H1 (cell line): ENCODE measurements around the gene EXD2. TPM values are rescaled to one million over a fixed set of nuclear protein-coding genes. Genes with fewer than 3 reads are reported as not detected.
A peak's percentile ranks its signal among the peaks of the same experiment; 100 is the strongest.

Experiments used
- CTCF ChIA-PET: fragments of 300-600 bp; sonication (Branson Sonifier 250); formaldehyde crosslinking; loops from one replicate; lab custom pipeline; 2021; ENCODE audit not compliant: partially characterized antibody; lab: Charles Lee
- POLR2A ChIA-PET: fragments of 300-600 bp; sonication (Branson Sonifier 250); formaldehyde crosslinking; loops from one replicate; lab custom pipeline; 2021; ENCODE audit warnings: inconsistent platforms; ENCODE audit not compliant: partially characterized antibody; lab: Charles Lee
- DNase-seq, 2 experiments: peaks; one replicate each; pipeline versions ENCODE4 v3.0.0 to v3.0.0-alpha.2; 2010 to 2022; ENCODE audit warnings: low spot score in 2 of 2, low read depth in 1 of 2, mixed read lengths in 1 of 2
- FAIRE-seq: peaks from 2 replicates; lab custom pipeline; 2011; peaks lifted over from hg19 to GRCh38; lab: Jason Lieb, UNC
- H2AFZ ChIP-seq: 2 replicates; pipeline ENCODE4 v1.8.1; 2012; ENCODE audit warnings: low read length, inconsistent platforms
- H2AK5ac ChIP-seq: 2 replicates; pipeline ENCODE4 v1.6.1; 2013; ENCODE audit warnings: low read depth, low read length
- H2BK120ac ChIP-seq: replicated peaks from 2 replicates; pipeline ENCODE3; 2013; ENCODE audit warnings: low read depth, low read length, inconsistent platforms
- H2BK12ac ChIP-seq: 2 replicates; pipeline ENCODE4 v1.6.1; 2013; ENCODE audit warnings: low read depth, low read length
- H2BK15ac ChIP-seq: 2 replicates; pipeline ENCODE4 v1.6.1; 2013; ENCODE audit warnings: low read length
- H2BK20ac ChIP-seq: 2 replicates; pipeline ENCODE4 v1.6.1; 2013; ENCODE audit warnings: low read length
- H2BK5ac ChIP-seq: 2 replicates; pipeline ENCODE4 v1.6.1; 2013; ENCODE audit warnings: low read depth, low read length
- H3K14ac ChIP-seq: 2 replicates; pipeline ENCODE4 v1.6.1; 2013; ENCODE audit warnings: inconsistent platforms; ENCODE audit not compliant: insufficient read length
- H3K18ac ChIP-seq: 2 replicates; pipeline ENCODE4 v1.6.1; 2013; ENCODE audit warnings: low read length; ENCODE audit errors: extremely low read depth
- H3K23ac ChIP-seq: 2 replicates; pipeline ENCODE4 v1.6.1; 2013; ENCODE audit warnings: inconsistent platforms; ENCODE audit not compliant: insufficient read length
- H3K23me2 ChIP-seq: 2 replicates; pipeline ENCODE4 v1.6.1; 2013; ENCODE audit warnings: low read depth, low read length
- H3K27ac ChIP-seq: 2 replicates; pipeline ENCODE4 v1.6.1; 2011; ENCODE audit warnings: low read depth, low read length, inconsistent platforms
- H3K27me3 ChIP-seq, 4 experiments: replicated peaks in 1 of 4; 1 replicate in 1 of 4; 2 replicates in 3 of 4; pipeline versions ENCODE4 v1.6.1 to v1.8.1; 2011 to 2013; ENCODE audit warnings: low read length in 3 of 4, mild to moderate bottlenecking in 3 of 4, inconsistent platforms in 2 of 4, mixed read lengths in 2 of 4, moderate library complexity in 1 of 4; ENCODE audit not compliant: control insufficient read depth in 3 of 4, insufficient read depth in 3 of 4; ENCODE audit errors: extremely low read depth in 1 of 4
- H3K36me3 ChIP-seq, 4 experiments: 2 replicates each; pipeline versions ENCODE4 v1.6.1 to v1.8.1; 2011 to 2013; ENCODE audit warnings: mild to moderate bottlenecking in 4 of 4, low read length in 3 of 4, moderate library complexity in 2 of 4, control low read depth in 1 of 4, inconsistent platforms in 1 of 4; ENCODE audit not compliant: insufficient read depth in 4 of 4, control insufficient read depth in 2 of 4
- H3K4ac ChIP-seq: replicated peaks from 2 replicates; pipeline ENCODE3; 2013; ENCODE audit warnings: low read length, low read depth, mixed read lengths, inconsistent platforms; ENCODE audit not compliant: insufficient read length
- H3K4me1 ChIP-seq, 4 experiments: replicated peaks in 1 of 4; 1 replicate in 1 of 4; 2 replicates in 3 of 4; pipeline versions ENCODE4 v1.6.1 to v1.8.1; 2011 to 2013; ENCODE audit warnings: low read length in 3 of 4, inconsistent platforms in 2 of 4, mixed read lengths in 1 of 4; ENCODE audit not compliant: insufficient read depth in 4 of 4, control insufficient read depth in 3 of 4
- H3K4me2 ChIP-seq, 2 experiments: 2 replicates each; pipeline versions ENCODE4 v1.6.1 to v1.8.1; 2011 to 2013; ENCODE audit warnings: low read depth in 2 of 2, low read length in 2 of 2, control low read depth in 1 of 2, inconsistent platforms in 1 of 2, mild to moderate bottlenecking in 1 of 2; ENCODE audit not compliant: insufficient read depth in 1 of 2
- H3K4me3 ChIP-seq, 4 experiments: fragments of 200-600, 300-600 bp in 1 of 4; sonication (generic), shearing (Covaris generic), sonication (Bioruptor Twin) in 1 of 4; 2 replicates each; pipeline versions ENCODE4 v1.5.1 to v1.8.1; 2011 to 2016; ENCODE audit warnings: low read length in 4 of 4, low read depth in 3 of 4, control low read depth in 2 of 4, inconsistent platforms in 2 of 4, mild to moderate bottlenecking in 2 of 4, mixed read lengths in 1 of 4, moderate library complexity in 1 of 4; ENCODE audit not compliant: insufficient read depth in 2 of 4; ENCODE audit errors: extremely low read depth in 1 of 4
- H3K56ac ChIP-seq: replicated peaks from 2 replicates; pipeline ENCODE3; 2013; ENCODE audit warnings: low read depth, mild to moderate bottlenecking, mixed read lengths, low read length, inconsistent platforms; ENCODE audit not compliant: insufficient read length
- H3K79me1 ChIP-seq: 2 replicates; pipeline ENCODE4 v1.6.1; 2013; ENCODE audit warnings: low read depth, low read length, control low read depth
- H3K79me2 ChIP-seq, 2 experiments: 2 replicates each; pipeline versions ENCODE4 v1.6.1 to v1.8.1; 2012 to 2013; ENCODE audit warnings: low read length in 2 of 2, mild to moderate bottlenecking in 2 of 2, inconsistent platforms in 1 of 2; ENCODE audit not compliant: insufficient read depth in 2 of 2, control insufficient read depth in 1 of 2
- H3K9ac ChIP-seq, 4 experiments: replicated peaks in 1 of 4; 1 replicate in 1 of 4; 2 replicates in 3 of 4; pipeline versions ENCODE4 v1.6.1 to v1.8.1; 2011 to 2013; ENCODE audit warnings: low read depth in 3 of 4, low read length in 3 of 4, control low read depth in 2 of 4, mild to moderate bottlenecking in 2 of 4, moderate library complexity in 2 of 4, inconsistent platforms in 1 of 4; ENCODE audit errors: extremely low read depth in 1 of 4
- H3K9me3 ChIP-seq, 2 experiments: 2 replicates each; pipeline versions ENCODE4 v1.6.1 to v1.8.1; 2012 to 2013; ENCODE audit warnings: mild to moderate bottlenecking in 2 of 2, moderate library complexity in 2 of 2, control low read depth in 1 of 2, inconsistent platforms in 1 of 2, low read depth in 1 of 2, low read length in 1 of 2, mixed read lengths in 1 of 2; ENCODE audit not compliant: insufficient read depth in 2 of 2
- H4K20me1 ChIP-seq, 2 experiments: replicated peaks in 1 of 2; 2 replicates each; pipeline versions ENCODE3 to v1.8.1; 2011 to 2013; ENCODE audit warnings: inconsistent platforms in 2 of 2, low read length in 2 of 2, mild to moderate bottlenecking in 1 of 2; ENCODE audit not compliant: insufficient read depth in 2 of 2, control insufficient read depth in 1 of 2
- H4K5ac ChIP-seq: 2 replicates; pipeline ENCODE4 v1.6.1; 2013; ENCODE audit warnings: low read length, low read depth, mixed read lengths, inconsistent platforms; ENCODE audit not compliant: insufficient read length
- H4K8ac ChIP-seq: 2 replicates; pipeline ENCODE4 v1.8.0; 2013; ENCODE audit warnings: mild to moderate bottlenecking, moderate library complexity, low read length, inconsistent platforms; ENCODE audit not compliant: insufficient read depth; ENCODE audit errors: extremely low read depth
- H4K91ac ChIP-seq: replicated peaks from 2 replicates; pipeline ENCODE3; 2013; ENCODE audit warnings: low read length, mixed read lengths, inconsistent platforms; ENCODE audit not compliant: insufficient read length
- CHD1 ChIP-seq: IDR thresholded peaks from 2 replicates; pipeline ENCODE4 v1.6.1; 2012; ENCODE audit warnings: low read depth, low read length, improper control_type of control experiment
- CHD2 ChIP-seq: IDR thresholded peaks from 2 replicates; pipeline ENCODE4 v1.6.1; 2012; ENCODE audit warnings: low read length, improper control_type of control experiment
- CREB1 ChIP-seq: IDR thresholded peaks from 2 replicates; pipeline ENCODE4 v1.6.1; 2012; ENCODE audit warnings: inconsistent platforms
- GTF2F1 ChIP-seq: IDR thresholded peaks from 2 replicates; pipeline ENCODE4 v1.6.1; 2012; ENCODE audit warnings: low read depth, low read length, improper control_type of control experiment, borderline replicate concordance
- POLR2A ChIP-seq, 2 experiments: IDR thresholded peaks; 1 replicate in 1 of 2; 2 replicates in 1 of 2; pipeline ENCODE4 v1.6.1; 2011; ENCODE audit warnings: low read depth in 2 of 2, low read length in 2 of 2, mild to moderate bottlenecking in 2 of 2; ENCODE audit errors: control extremely low read depth in 1 of 2
- SIN3A ChIP-seq, 2 experiments: IDR thresholded peaks in 1 of 2; conservative IDR thresholded peaks in 1 of 2; 2 replicates each; pipeline ENCODE4 v1.6.1; 2011 to 2012; ENCODE audit warnings: low read length in 2 of 2, improper control_type of control experiment in 1 of 2, low read depth in 1 of 2, mild to moderate bottlenecking in 1 of 2
- SIX5 ChIP-seq: IDR thresholded peaks from 2 replicates; pipeline ENCODE4 v1.6.1; 2011; ENCODE audit warnings: mild to moderate bottlenecking, low read depth, low read length
- SP1 ChIP-seq: IDR thresholded peaks from 2 replicates; pipeline ENCODE4 v1.6.1; 2011; ENCODE audit warnings: low read depth, low read length
- WGBS, 2 experiments: shearing (Covaris generic) in 1 of 2; methylation state at CpG; one replicate each; pipeline versions ENCODE4 v1.1.6 to v1.1.7; 2013 to 2015; ENCODE audit warnings: low lambda C conversion rate in 2 of 2, mixed read lengths in 2 of 2, inconsistent platforms in 1 of 2, low coverage in 1 of 2, missing lambda C conversion rate in 1 of 2; ENCODE audit not compliant: insufficient replicate concordance in 2 of 2, insufficient coverage in 1 of 2, insufficient read length in 1 of 2; ENCODE audit errors: extremely low coverage in 1 of 2, missing lambda C conversion rate in 1 of 2; 5-methylcytosine and 5-hydroxymethylcytosine counted together
- long read RNA-seq, 2 experiments: library from RNA in 1 of 2; library from capped mRNA in 1 of 2; stranded (forward); transcript quantifications; one replicate each; pipeline ENCODE4 v2.0.0, GENCODE V29; 2021; ENCODE audit warnings: inconsistent platforms in 1 of 2
- polyA minus RNA-seq, 3 experiments: library from RNA; depleted of rRNA, polyadenylated mRNA; stranded (reverse); fragments of >200 nt; gene quantifications; 1 replicate in 2 of 3; 2 replicates in 1 of 3; pipeline ENCODE4 v1.2.3, GENCODE V29; 2011
- polyA plus RNA-seq, 7 experiments: library from polyadenylated mRNA; depleted of rRNA in 3 of 7; stranded (reverse) in 5 of 7; unstranded in 2 of 7; fragments of >200 nt in 5 of 7; fragments of 200-250 nt in 2 of 7; gene quantifications; 1 replicate in 5 of 7; 2 replicates in 1 of 7; 4 replicates in 1 of 7; pipeline versions ENCODE4 v1.2.1 to v1.2.3, GENCODE V29; 2011 to 2013; ENCODE audit warnings: missing spikeins in 2 of 7, mixed read lengths in 2 of 7
- total RNA-seq: library from RNA; stranded (reverse); fragmentation: NEBNext Ultra II Directional; extraction: Animal tissue kit (Norgen Biotek cat#: 25700); gene quantifications from 2 replicates; pipeline ENCODE4 v1.2.1, GENCODE V29; 2021
- TF ChIP-seq, protein P1 (sequence below): IDR thresholded peaks from 2 replicates; pipeline ENCODE4 v1.6.1; 2012; ENCODE audit warnings: inconsistent platforms

EXD2 gene
- total RNA-seq (20.3 and 25.9 TPM in 2 replicates), polyA plus RNA-seq (2011; rRNA removed) (8.7 and 11.9 TPM in 2 replicates), polyA minus RNA-seq (2011; rRNA and poly(A)+ RNA removed) (18.6 and 23.0 TPM in 2 replicates)
- 13.1 TPM for polyA plus RNA-seq (2011; cell fraction: cytosol; rRNA removed)
- 16.6 TPM for polyA plus RNA-seq (2011; cell fraction: nucleus; rRNA removed)
- 14.7 to 18.6 TPM (median 18.0 TPM) in 4 replicates for polyA plus RNA-seq (2012, experiment 1 of 2)
- 7.9 TPM for polyA plus RNA-seq (2012, experiment 2 of 2)
- polyA plus RNA-seq (2013, experiment 1 of 2), result 21.6 TPM
- 22.3 TPM for polyA plus RNA-seq (2013, experiment 2 of 2)
- polyA minus RNA-seq (2011; cell fraction: cytosol; rRNA and poly(A)+ RNA removed), result 12.8 TPM
- polyA minus RNA-seq (2011; cell fraction: nucleus; rRNA and poly(A)+ RNA removed), result 16.2 TPM
- long read RNA-seq, experiment 1, partial matches to known transcripts, result 23 of 30 reads
- long read RNA-seq, experiment 1, other reads (novel, unspliced or antisense), result 5 of 30 reads
- long read RNA-seq, experiment 2, full-length matches to known transcripts, result 2 of 15 reads
- long read RNA-seq, experiment 2, partial matches to known transcripts, result 1 of 15 reads
- long read RNA-seq, experiment 2, other reads (novel, unspliced or antisense), result 12 of 15 reads

- H3K56ac ChIP-seq, result peak within 1 kb of the TSS; percentile 84
- no peak within 1 kb of the TSS for H2BK20ac ChIP-seq
- H3K4me3 ChIP-seq, result peak within 1 kb of the TSS; percentile 63 to 86 (median 80)
- H3K9ac ChIP-seq, result peak within 1 kb of the TSS; percentile 1 to 77 (median 71)
- WGBS, 2 experiments, result 1% methylated on average over 45 of the region's 58 CpGs; no CpG with 5 or more reads in 1 of the 2 experiments
- peaks cover 0 to 2% of the 10 kb centered on the region in 2 experiments for H4K20me1 ChIP-seq
- no peak within 1 kb of the TSS for H3K4ac ChIP-seq
- H3K23me2 ChIP-seq, result no peaks in the 10 kb centered on the region
- peak within 1 kb of the TSS; percentile 93 for H4K5ac ChIP-seq
- no peak within 1 kb of the TSS for H3K23ac ChIP-seq
- POLR2A ChIA-PET, result interaction anchor here (0.6 to 2.2 kb wide), 17 partner anchors 8 to 214 kb away, joined by 3 to 8 read pairs (median 4); partner anchors contain the start of genes DCAF5, ERH and SLC39A9
- peak within 1 kb of the TSS; percentile 94 for H2AFZ ChIP-seq
- H2BK120ac ChIP-seq, result no peak within 1 kb of the TSS
- H3K27me3 ChIP-seq, result no peaks in the 10 kb centered on the region
- peak within 1 kb of the TSS; percentile 80; the same call in 1 of the 2 replicates for H3K27ac ChIP-seq
- H3K36me3 ChIP-seq, result no peaks in the 10 kb centered on the region; a peak in 1 of 8 replicates
- peak within 1 kb of the TSS; percentile 62 to 69 for H3K4me2 ChIP-seq
- H2BK15ac ChIP-seq, result no peak within 1 kb of the TSS
- no peak within 1 kb of the TSS for H4K91ac ChIP-seq
- H2AK5ac ChIP-seq, result no peak within 1 kb of the TSS
- CTCF ChIA-PET, result interaction anchor here (0.5 to 1.8 kb wide), 6 partner anchors 10 to 65 kb away, joined by 3 to 8 read pairs (median 4); no protein-coding TSS in a partner anchor
- FAIRE-seq, result peak; percentile 94
- peaks cover 0 to 30% of the 10 kb centered on the region in 2 experiments; a peak in 2 of 4 replicates for H3K79me2 ChIP-seq
- no peaks in the 10 kb centered on the region for H3K79me1 ChIP-seq
- peak within 1 kb of the TSS; percentile 68 for H4K8ac ChIP-seq
- H2BK5ac ChIP-seq, result peak within 1 kb of the TSS; percentile 37; the same call in 1 of the 2 replicates
- peak within 1 kb of the TSS; percentile 89 for H3K18ac ChIP-seq
- peaks cover 0 to 2% (median 0%) of the 10 kb centered on the region in 4 experiments; a peak in 2 of 7 replicates for H3K4me1 ChIP-seq
- DNase-seq, result peak; percentile 87 to 92
- H3K9me3 ChIP-seq, result no peaks in the 10 kb centered on the region
- H3K14ac ChIP-seq, result no peak within 1 kb of the TSS
- no peak within 1 kb of the TSS for H2BK12ac ChIP-seq
- TF ChIP-seq, protein P1, sequence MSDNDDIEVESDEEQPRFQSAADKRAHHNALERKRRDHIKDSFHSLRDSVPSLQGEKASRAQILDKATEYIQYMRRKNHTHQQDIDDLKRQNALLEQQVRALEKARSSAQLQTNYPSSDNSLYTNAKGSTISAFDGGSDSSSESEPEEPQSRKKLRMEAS, result peak; percentile 85
- TF ChIP-seq CHD2 (0 out of 2 replicates have a peak, but pooled peaks have one; percentile 38), SIN3A (conservative IDR thresholded peaks at IDR 0.05 in 1 of 2, IDR thresholded peaks at IDR 0.05 in 1 of 2; ENCODE audit: low read depth in 1 of 2, low read length in 2 of 2) (peak; percentile 78 to 85; a peak in 3 of 4 replicates), SIX5 (peak; percentile 31; the same call in 1 of the 2 replicates), GTF2F1 (no peak), SP1 (0 out of 2 replicates have a peak, but pooled peaks have one; percentile 47), POLR2A (IDR thresholded peaks at IDR 0.05; ENCODE audit: control extremely low read depth in 1 of 2, low read depth in 2 of 2, low read length in 2 of 2) (peak; percentile 72 to 89), CHD1 (no peak), CREB1 (peak; percentile 69)
These were observed at the start of gene EXD2 for GRCh38 chr14:69191340-69192111. Gene EXD2, plus strand, starts transcription at chr14:69191498. Its CDS starts 17,973 bp downstream, at chr14:69209471.
